GM19397 (cell line): ENCODE data around the gene GGACT.

ENCODE experiments used
- ATAC-seq: cut with Tn5 transposase; IDR thresholded peaks from one replicate; pipeline ENCODE4 v1.9.1; 2021; ENCODE audit warnings: mild to moderate bottlenecking, moderate library complexity; ENCODE audit not compliant: unreplicated experiment

The GGACT gene

GRCh38 chr13:100515410-100515800 is 73.2 kb downstream of the GGACT start:
- ATAC-seq = no peak

- peak; percentile 91 for ATAC-seq
These were observed 73.7 kb downstream of the GGACT start for GRCh38 chr13:100514788-100515409.

DNA sequence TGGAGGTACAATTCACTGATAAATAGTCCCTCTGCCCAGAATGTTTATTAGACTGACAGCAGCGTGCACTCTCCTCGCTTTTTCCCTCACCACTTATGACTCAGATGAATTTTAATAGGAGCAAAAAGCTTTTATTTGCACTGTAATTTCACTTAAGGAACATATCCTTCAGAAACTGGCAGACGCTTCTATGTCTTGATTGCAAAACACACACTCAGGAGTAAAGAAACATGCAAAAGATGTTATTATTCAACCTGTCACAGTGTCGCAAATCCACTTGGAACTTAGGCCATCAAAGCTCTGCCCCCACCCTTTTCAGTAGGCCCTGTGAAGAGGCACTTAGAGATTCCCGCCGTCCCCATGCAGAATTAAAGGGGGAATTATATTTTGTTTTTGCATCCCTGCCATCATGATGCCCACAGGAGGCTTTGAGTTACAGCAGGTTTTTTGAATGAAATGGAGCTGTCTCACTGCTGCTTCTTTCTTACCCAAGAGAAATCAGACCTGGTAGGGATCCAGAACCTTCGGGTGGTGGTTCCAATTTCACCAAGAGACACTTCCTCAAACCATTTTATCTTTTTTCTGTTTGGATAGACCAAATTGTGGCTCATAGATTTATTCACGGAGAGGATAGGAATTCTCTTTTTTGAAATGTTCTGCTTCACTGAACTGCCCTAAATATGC is 74.5 kb downstream of the GGACT start:
- no peak for ATAC-seq

DNA sequence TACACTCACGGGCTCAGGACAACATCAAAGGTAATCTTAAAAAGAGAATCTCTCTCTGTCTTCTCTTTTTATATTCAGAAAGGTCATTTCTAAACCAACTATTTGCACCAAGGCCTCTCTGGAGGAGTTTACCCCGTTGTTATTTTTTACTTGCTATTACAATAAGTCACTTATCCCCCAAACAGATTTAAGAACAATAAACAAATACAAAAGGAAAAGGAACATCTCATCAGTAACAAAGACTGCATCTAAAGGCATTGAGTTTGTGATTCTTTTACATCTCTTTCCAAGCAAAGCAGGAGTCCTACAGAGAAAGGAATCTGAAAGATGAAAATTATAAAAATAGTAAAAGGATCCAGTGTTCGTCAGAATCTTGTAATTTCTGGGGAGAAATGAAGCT is 75.4 kb downstream of the GGACT start:
- no peak for ATAC-seq

- ATAC-seq = no peak
These were observed 76.2 kb downstream of the GGACT start for GRCh38 chr13:100512422-100512821.

- ATAC-seq = no peak
These were observed 77.1 kb downstream of the GGACT start for GRCh38 chr13:100511466-100511865.

DNA sequence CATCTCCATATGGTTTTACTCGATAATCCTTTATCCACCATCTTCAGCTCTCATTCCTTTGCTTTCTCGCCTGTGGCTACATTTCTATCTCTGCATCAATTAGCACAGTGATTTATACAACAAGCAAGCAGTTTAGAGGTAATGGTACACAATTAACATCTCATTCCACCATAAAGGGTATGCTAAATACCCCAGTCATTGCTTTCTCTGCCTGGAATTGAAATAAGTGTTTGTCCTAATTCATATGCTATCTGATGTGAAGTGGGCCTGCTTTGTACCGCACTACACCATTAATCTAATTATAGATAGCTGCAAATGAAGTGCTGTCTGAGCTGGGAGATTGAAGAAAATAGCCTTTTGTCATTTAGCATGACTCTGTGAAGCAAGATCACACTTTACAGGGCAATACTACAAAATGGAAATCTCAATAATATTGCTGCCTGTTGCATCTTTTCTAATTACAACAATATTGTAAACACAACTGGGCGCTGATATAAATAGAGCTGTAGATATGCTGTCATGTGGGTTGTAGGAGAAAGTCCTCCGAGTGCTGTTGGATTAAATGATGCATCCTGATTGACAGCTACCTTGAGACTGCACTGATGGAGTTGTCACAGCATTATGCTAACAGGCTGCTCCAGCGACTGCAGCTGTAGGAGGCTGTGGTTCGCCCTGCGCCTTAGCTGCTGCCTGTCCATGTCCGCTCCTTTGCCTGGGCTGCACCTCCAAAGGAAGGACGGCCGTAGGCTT is 78.2 kb downstream of the GGACT start:
- no peak for ATAC-seq

GRCh38 chr13:100508996-100509395 is 79.6 kb downstream of the GGACT start:
- no peak for ATAC-seq

GRCh38 chr13:100508455-100508854 is 80.1 kb downstream of the GGACT start:
- ATAC-seq = no peak

DNA sequence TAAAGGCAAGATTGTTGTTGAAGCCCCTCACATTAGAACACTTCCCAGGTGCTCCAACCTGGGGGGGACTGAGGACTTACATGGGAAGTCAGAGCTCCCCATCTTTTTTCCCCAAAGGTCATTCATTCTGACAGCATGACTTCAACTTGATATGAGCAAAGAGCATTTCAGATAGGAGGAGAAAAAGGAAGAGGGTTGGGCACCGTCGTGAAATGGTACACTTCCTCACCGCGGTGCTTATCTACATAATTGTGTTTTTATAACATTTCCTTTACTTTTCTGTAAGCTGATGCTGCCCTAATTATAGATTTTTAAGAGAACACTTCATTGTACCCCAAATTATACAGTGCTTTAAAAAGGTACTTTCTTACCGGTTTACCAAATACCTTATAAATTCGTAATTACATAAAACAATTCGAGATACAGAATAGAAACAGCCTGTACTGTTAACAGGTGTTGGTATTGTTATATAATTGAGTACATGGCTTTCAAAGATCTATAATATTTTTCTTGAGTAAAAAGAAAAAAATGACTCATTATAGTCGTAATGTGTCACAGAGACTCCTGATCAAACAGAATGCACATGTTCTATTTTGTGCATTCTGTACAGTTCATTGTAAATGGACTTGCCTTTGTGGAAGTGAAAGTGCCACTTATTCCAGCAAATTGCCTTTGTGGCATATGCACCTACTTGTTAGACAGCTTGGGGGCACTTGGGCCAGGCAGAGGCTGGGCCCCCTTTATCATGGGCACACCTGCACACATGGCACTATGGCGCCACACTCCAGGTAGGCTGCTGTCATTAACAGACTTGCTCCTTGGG is 81.8 kb downstream of the GGACT start:
- no peak for ATAC-seq

GRCh38 chr13:100506154-100506553 is 82.4 kb downstream of the GGACT start:
- no peak for ATAC-seq

- no peak for ATAC-seq
These were observed 85.0 kb downstream of the GGACT start for GRCh38 chr13:100503622-100504021.

- no peak for ATAC-seq
These were observed 86.1 kb downstream of the GGACT start for GRCh38 chr13:100502446-100502845.

DNA sequence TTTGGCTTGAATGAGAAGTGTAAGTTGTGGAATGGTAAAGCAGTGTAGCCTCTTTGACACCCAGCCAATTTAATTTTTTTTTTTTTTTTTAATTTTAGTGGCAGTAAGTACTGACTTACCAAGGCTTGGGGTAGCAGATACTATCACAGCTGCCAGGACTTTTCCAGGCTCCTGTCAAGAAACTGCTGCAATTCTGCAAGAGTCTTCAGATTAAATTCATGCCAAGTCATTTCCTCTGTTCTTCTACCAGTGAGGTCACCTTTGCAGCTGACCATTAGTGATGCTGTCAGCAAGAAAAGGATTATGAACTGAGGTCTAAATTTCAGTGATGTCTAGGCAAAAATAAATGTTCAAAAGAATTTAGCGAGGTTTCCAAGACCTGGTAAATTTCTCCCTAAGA is 91.2 kb downstream of the GGACT start:
- ATAC-seq = no peak

GRCh38 chr13:100495455-100495854 is 93.1 kb downstream of the GGACT start:
- ATAC-seq = no peak

- no peak for ATAC-seq
These were observed 95.2 kb downstream of the GGACT start for GRCh38 chr13:100493418-100493817.

DNA sequence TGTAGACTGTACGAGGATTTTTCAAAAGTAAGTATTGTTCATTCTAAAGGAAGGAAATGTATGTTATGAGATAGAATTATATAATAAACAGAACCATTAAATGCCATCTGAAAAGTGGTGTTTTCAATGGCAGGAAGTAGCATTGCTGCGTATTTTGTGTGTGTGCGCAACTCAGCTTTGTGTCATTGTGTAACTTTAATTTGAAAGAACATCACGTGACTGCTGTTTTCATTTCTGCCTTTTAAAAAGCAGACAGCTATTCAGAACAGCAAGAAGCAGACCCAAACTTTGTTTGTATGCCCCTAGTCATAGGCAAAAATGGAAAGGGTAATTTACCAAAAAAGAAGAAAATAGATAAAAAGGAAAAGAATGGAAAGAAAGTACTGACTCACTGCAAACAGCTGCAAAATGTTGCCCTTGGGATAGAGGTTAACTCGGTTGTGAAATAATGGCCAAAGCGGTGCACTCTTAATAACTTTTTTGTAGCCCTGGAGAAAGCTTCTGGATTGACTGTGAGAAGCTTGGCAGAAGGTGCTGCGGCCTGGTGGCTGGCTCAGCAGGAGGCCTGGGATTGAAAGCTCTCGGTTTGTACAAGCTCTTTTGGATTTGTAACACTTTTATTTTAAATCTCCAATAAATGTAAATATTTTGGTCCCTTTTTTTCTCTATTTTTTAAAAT is 97.3 kb downstream of the GGACT start:
- ATAC-seq = no peak

- ATAC-seq = no peak
These were observed 97.9 kb downstream of the GGACT start for GRCh38 chr13:100490692-100491091.

DNA sequence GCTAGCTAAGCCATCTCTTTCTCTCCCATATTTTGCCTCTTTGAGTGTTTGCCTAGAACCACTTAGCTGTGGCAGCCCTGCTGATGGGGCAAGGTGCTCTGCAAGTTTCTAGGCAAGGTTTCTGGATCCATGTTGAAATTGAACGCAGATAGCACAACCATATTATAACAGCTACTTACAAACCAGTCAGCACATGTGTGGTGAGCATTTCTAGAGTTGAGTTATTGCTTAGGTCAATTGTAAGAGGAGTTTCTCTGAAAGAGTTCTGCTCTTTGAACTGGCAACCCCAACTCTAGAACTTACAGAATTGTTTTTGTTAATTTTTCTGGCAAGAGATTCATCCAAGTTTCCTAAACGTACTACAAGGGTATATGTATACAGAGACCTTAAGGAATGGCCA is 103.3 kb downstream of the GGACT start:
- ATAC-seq = no peak

DNA sequence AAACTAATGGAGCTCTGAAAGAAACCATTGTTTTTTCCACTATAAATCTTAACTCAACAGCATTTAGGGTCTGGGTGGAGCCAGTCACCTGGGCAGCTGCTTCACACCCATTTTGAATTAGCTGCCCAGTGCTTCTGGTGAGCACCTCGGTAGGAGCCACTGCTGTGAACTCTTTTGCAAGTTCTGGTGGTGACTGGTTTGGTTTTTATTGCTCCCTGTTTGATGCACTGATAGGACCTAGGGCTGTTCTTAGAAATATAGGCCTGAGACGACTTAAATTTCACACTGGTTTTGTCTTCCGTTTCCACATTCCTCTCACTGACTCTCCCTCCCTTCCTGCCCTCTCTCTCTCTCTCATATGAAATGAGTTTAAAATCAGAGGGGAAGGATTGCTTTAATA is 103.9 kb downstream of the GGACT start:
- no peak for ATAC-seq
